Tibial nerve (tissue), 4 donors: Measurements from ENCODE around the gene RPP40.

Experiments
- CTCF ChIP-seq, 5 experiments: fragments of 200-600 bp in 3 of 5; fragments of 450-650 bp in 2 of 5; sonication (generic) in 3 of 5; IDR thresholded peaks; one replicate each; pipeline ENCODE4 v1.5.1; 2016 to 2019; ENCODE audit warnings: antibody characterized with exemption in 5 of 5, mild to moderate bottlenecking in 3 of 5, moderate library complexity in 2 of 5
- EP300 ChIP-seq, 2 donors: sonication (generic); formaldehyde crosslinking; IDR thresholded peaks; one replicate each; pipeline ENCODE4 v1.6.1; 2017; ENCODE audit warnings: antibody characterized with exemption in 2 of 2, mild to moderate bottlenecking in 1 of 2
- POLR2A ChIP-seq, 2 donors: fragments of 450-650 bp; IDR thresholded peaks; one replicate each; pipeline ENCODE4 v1.6.1; 2017; ENCODE audit warnings: antibody characterized with exemption in 2 of 2, mild to moderate bottlenecking in 2 of 2, moderate library complexity in 2 of 2

- no peak for TF ChIP-seq CTCF (IDR thresholded peaks at IDR 0.05)
- TF ChIP-seq POLR2A (IDR thresholded peaks at IDR 0.05), result no peak
- no peak for TF ChIP-seq EP300 (IDR thresholded peaks at IDR 0.05)
Observed at GRCh38 chr6:5046430-5046829, 42.6 kb upstream of the RPP40 start.
